ENCODE results near the gene LPCAT2.
A peak's percentile ranks its signal among the peaks of the same experiment; 100 is the strongest.

The LPCAT2 gene

DNA sequence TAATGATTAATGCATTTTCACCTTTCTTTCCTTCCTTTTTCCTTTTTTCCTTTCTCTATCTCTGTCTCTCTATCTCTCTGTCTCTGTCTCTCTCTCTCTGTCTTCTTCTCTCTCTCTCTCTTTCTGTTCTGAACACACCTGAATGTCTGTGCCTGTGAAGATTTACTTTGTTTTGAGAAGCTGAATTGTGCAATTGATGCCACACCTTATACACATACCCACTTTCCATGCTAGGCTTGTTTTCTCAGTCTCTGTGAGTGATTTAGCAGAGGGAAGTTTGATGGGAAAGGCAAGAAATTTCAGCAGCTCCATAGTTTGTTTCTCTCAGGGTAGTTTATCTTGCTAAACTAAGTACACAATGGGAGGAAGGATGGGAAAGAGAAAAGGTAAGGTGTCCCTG is 48.3 kb downstream of the LPCAT2 start:
- no peak for DNase-seq

- DNase-seq = no peak
These were observed 50.4 kb downstream of the LPCAT2 start for GRCh38 chr16:55559233-55559632.

GRCh38 chr16:55559933-55560516 is 51.2 kb downstream of the LPCAT2 start:
- no peak for DNase-seq

- DNase-seq = no peak
These were observed 52.5 kb downstream of the LPCAT2 start for GRCh38 chr16:55561319-55561848.

- DNase-seq = no peak
These were observed 54.1 kb downstream of the LPCAT2 start for GRCh38 chr16:55562936-55563335.

DNA sequence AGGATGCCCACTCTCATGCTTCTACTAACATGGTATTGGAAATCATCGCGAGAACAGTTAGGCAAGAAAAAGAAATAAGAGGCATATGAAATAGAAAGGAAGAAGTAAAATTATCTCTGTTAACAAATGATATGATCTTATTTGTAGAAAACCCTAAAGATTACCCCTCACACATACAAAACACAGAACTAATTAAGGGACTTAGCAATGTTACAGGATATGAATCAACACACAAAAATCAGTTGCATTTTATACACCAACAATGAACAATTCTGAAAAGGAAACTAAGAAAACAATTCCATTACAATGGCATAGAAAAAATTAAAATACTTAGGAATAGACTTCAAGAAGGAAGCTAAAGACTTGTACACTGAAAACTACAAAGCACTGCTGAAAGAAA is 54.9 kb downstream of the LPCAT2 start:
- no peak for DNase-seq

DNA sequence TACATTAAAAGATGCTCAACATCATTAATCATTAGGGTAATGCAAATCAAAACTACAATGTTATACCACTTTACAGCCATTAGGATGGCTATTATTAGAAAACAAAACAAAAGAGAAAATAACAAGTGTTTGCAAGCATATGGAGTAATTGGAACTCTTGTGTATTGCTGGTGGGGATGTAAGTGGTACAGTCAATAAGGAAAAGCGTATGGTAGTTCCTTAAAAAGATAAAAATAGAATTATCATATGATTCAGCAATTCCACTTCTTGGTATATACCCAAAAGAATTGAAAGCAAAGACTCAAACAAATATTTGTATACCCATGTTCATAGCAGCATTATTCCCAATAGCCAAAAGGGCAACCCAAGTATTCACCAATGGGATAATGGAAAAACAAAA is 56.2 kb downstream of the LPCAT2 start:
- DNase-seq = no peak

DNA sequence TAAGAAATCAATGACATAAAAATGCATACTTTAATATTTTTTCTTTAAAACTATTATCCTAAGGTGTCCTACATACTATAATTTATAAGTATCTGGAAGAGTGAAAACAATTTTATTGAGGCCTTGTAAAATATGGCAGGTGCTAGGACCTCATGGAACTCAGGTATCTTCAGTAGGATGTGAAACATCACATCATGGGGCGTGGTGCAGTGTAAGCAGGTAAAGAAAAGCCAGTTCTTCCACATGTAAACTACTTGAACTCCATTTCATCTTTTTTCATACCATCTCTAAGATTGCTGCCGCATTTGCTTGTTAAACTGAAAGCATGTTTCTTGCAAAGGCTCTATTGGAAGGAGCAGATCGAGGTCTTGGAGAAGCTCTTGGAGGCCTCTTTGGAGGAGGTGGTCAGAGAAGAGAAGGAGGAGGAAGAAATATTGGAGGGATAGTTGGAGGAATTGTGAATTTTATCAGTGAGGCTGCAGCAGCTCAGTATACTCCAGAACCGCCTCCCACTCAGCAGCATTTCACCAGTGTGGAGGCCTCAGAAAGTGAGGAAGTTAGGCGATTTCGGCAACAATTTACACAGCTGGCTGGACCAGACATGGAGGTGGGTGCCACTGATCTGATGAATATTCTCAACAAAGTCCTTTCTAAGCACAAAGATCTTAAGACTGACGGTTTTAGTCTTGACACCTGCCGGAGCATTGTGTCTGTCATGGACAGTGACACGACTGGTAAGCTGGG is 57.7 kb downstream of the LPCAT2 start, which contains the start of gene CAPNS2:
TSS of gene CAPNS2 (plus strand) at position 253 of the 744 bp plus-strand sequence. CDS start at position 326, 73 bp downstream.
- DNase-seq = no peak

- DNase-seq = no peak
These were observed 58.5 kb downstream of the LPCAT2 start for GRCh38 chr16:55567382-55567781.

DNA sequence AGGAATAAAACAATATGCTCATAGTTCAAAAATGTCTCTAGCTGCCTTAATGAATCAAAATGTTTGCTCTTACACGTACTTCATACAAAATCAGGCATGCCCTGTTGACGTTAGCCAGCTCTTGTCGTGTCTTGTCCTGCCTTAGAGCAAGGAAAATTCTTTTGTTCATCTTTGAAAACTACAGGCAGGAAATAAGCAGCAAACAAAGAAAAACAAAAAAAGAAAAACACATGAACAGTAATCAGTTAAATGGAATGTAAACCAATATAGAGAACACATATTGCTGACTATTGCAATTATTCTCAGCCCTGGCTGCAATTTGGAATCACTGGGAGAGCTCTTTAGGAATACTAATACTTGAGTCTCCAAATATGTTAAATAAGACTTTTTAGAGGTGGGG is 59.3 kb downstream of the LPCAT2 start:
- DNase-seq = no peak

DNA sequence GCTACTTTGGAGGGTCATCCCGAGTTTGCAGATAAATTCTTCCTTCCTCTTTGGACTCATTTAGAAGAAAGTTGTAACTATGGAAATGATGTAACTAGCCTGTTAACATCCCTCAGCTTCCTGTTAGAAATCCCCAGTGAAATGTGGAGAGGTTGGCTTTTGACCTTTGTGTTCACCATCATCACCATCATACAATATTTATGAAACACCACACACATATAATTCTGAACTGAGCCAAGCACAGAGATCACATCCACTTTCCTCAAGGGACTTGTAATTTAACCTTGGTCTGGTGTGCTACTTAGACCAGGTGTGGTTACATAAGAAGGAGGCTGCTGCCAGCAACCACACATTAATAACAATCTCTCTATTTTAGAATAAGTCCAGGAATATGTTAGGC is 60.2 kb downstream of the LPCAT2 start:
- DNase-seq = no peak

- DNase-seq = no peak
These were observed 61.3 kb downstream of the LPCAT2 start for GRCh38 chr16:55570159-55570558.

- no peak for DNase-seq
These were observed 62.5 kb downstream of the LPCAT2 start for GRCh38 chr16:55571191-55571897.

DNA sequence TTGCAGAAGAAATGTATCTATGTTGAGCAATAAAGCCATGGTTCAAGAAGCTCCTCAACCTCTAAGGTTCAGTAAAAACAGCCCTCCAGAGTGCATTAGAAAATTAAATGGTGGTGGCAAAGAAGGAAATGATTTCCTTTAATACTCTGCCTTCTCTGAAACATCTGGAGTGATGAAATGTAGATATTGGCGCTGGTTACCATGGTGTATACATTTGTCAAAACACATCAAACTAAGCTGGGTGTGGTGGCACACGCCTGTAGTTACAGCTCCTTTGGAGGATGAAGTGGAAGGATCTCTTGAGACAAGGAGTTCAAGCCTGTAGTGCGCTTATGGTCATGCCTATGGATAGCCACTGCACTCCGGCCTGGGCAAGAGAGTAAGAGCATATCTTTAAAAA is 63.6 kb downstream of the LPCAT2 start:
- DNase-seq = no peak

DNA sequence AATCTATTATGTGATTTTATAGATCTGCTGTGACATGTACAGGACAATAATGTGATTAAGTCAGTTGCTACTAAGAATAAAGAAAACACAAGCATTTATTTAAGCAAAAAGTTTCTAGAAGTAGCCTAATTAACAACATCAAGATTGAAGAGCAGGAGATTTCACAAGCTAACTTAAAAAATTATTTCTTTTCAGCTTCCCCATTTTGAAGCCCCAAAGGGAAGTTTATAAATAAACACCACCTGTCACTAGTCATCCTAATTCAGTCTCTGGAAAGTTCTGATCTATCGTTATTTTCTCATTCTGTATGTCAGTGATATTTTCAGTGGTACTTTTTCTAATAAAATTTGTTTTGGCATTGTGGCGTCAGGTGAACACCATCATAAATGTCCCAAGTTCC is 65.9 kb downstream of the LPCAT2 start:
- DNase-seq = peak in 1 of 2 donors; percentile 53

- no peak for DNase-seq
These were observed 66.6 kb downstream of the LPCAT2 start for GRCh38 chr16:55575496-55575895.

DNA sequence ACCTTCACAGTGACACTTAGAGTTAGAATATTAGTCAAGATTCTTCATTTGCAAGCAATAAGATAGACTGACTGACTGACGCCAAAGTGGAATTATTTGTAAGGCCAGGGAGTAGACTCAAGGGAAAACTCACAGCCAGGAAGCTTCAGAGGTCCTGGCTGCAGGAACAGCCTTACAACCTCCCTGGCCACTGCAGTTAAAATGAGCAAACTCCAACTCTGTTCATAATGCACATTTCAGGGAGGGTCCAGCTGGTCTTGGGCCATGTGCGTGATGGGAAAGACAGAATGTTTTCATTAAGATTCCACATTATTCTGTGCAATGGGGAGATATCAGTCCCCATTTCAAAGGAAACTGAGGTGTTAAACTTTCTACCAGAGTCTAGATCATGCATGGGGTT is 67.5 kb downstream of the LPCAT2 start:
- no peak for DNase-seq

- peak in 1 of 2 donors; percentile 16 for DNase-seq
These were observed 69.0 kb downstream of the LPCAT2 start for GRCh38 chr16:55577887-55578286.

DNA sequence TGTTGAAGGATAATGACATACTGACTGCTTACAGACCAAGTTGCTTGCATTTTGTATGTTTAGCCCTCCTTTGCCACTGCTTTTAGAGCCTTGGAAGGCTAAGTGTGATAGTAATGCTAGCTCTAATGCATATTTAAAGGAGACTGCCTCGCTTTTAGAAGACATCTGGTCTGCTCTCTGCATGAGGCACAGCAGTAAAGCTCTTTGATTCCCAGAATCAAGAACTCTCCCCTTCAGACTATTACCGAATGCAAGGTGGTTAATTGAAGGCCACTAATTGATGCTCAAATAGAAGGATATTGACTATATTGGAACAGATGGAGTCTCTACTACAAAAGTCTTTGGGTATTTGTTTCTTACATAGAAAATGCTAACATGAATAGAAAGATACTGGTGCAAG is 76.8 kb downstream of the LPCAT2 start:
- no peak for DNase-seq

DNA sequence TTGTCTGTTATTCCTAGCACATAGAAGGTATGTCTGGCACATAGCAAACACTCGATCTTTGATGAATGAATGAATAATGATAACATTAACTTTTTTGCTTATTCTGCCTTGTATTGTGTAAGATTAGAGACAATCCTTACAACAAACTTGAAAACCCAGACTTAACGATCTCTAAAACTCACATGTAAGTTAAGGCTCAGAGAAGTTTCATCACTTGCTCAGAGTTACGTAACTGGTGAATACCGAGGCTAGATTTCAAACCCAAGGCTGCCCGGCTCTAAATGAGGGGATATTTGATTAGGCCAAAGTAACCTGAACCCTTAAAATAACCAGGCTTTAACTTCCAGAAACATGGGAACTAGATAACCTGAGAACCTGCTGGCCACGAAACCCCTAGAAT is 79.9 kb downstream of the LPCAT2 start:
- DNase-seq = no peak

GRCh38 chr16:55592306-55592705 is 83.4 kb downstream of the LPCAT2 start:
- DNase-seq = peak in 1 of 2 donors; percentile 82

DNA sequence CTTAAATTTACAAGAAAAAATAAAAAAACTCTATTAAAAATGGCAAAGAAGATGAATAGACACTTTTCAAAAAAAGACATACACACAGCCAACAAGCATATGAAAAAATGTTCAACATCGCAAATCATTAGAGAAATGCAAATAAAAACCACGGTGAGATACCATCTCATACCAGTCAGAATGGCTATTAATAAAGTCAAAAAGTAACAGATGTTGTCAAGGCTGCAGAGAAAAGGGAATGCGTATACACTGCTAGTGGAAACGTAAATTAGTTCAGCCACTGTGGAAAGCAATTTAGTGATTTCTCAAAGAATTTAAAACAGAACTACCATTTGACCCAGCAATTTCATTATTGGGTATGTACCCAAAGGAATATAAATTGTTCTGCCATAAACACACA is 89.1 kb downstream of the LPCAT2 start:
- no peak for DNase-seq

DNA sequence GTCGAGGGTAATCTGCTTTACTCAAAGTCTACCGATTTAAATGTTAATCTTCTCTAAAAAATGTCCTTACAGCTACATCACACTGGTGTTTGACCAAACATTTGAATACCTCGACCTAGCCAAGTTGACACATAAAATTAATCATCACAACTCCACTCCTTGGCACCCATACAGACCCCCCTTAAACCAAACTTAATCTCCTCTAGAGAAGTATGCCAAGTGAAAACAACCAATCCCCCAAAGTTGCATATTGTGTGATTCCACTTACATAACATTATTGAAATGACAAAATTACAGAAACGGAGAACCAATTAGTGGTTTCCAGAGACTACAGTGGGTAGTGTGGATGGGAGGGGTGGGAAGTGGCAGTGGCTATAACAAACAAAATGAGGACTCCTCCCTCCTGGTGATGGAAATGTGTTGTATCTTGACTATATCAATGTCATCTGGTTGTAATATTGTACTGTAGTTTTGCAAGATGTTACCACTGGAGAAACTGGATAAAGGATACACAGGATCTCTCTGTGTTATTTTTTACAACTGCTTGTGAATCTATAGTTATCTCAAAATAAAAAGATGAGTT is 97.0 kb downstream of the LPCAT2 start:
- no peak for DNase-seq

All from bone marrow (tissue), 2 donors.